Chondrocyte (in vitro differentiated cells): Measurements from ENCODE around the gene SPHK2. TPM values are rescaled to one million over a fixed set of nuclear protein-coding genes. Genes with fewer than 3 reads are reported as not detected.

ENCODE experiments used
- DNase-seq: peaks from one replicate; pipeline ENCODE4 v3.0.0; 2021; ENCODE audit warnings: mixed read lengths, low spot score
- H3K27ac Mint-ChIP-seq: one replicate; pipeline ENCODE4 v1.8.0; 2021; ENCODE audit warnings: mild to moderate bottlenecking, moderate library complexity, mixed read lengths; ENCODE audit not compliant: unreplicated experiment
- H3K27me3 Mint-ChIP-seq: 2 replicates; pipeline ENCODE4 v1.8.0; 2021; ENCODE audit warnings: low read depth, mixed read lengths
- H3K36me3 Mint-ChIP-seq: 2 replicates; pipeline ENCODE4 v1.8.0; 2021; ENCODE audit warnings: low read depth, mixed read lengths
- H3K4me1 Mint-ChIP-seq: 2 replicates; pipeline ENCODE4 v1.8.0; 2021; ENCODE audit warnings: low read depth, mild to moderate bottlenecking, mixed read lengths
- H3K4me3 Mint-ChIP-seq: one replicate; pipeline ENCODE4 v1.8.0; 2021; ENCODE audit warnings: mild to moderate bottlenecking, moderate library complexity, mixed read lengths; ENCODE audit not compliant: unreplicated experiment
- H3K9me3 Mint-ChIP-seq: 2 replicates; pipeline ENCODE4 v1.8.0; 2021; ENCODE audit warnings: low read depth, mixed read lengths
- total RNA-seq: library from RNA; stranded (reverse); gene quantifications from 3 replicates; pipeline ENCODE4 v1.2.1, GENCODE V29; 2021
- TF ChIP-seq, protein P1 (sequence below): fragments of 200-600 bp; sonication (generic); IDR thresholded peaks from 2 replicates; pipeline ENCODE4 v1.5.0; 2021; ENCODE audit warnings: antibody characterized with exemption, mild to moderate bottlenecking, moderate library complexity

The SPHK2 gene
- total RNA-seq, 1 donor from 2014 or later, result 18.6 TPM

DNA sequence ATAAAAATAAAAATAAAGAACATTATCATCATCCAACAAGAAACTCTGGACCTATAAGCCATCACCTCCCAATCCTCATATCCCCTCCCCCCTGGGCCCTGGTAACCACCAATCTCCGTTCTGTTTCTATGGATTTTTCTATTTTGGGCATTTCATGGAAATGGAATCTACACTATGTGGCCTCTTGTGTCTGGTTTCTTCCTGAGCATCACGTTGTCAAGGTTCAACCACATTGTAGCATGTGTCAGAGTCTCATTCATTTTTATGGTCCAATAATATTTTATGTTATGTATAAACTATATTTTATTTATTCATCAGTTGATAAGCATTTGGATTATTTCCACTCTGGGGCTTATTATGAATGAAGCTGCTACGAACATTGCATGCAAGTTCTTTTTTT, 40.4 kb upstream of the SPHK2 start:
- TF ChIP-seq, protein P1, sequence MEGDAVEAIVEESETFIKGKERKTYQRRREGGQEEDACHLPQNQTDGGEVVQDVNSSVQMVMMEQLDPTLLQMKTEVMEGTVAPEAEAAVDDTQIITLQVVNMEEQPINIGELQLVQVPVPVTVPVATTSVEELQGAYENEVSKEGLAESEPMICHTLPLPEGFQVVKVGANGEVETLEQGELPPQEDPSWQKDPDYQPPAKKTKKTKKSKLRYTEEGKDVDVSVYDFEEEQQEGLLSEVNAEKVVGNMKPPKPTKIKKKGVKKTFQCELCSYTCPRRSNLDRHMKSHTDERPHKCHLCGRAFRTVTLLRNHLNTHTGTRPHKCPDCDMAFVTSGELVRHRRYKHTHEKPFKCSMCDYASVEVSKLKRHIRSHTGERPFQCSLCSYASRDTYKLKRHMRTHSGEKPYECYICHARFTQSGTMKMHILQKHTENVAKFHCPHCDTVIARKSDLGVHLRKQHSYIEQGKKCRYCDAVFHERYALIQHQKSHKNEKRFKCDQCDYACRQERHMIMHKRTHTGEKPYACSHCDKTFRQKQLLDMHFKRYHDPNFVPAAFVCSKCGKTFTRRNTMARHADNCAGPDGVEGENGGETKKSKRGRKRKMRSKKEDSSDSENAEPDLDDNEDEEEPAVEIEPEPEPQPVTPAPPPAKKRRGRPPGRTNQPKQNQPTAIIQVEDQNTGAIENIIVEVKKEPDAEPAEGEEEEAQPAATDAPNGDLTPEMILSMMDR, result no peak
- Mint-ChIP-seq H3K27ac (peak overlapping the region; percentile 57), H3K9me3 (no peaks in the 10 kb centered on the region), H3K4me3 (no peak overlapping the region), H3K4me1 (peaks cover 12% of the 10 kb centered on the region), H3K36me3 (no peaks in the 10 kb centered on the region), H3K27me3 (no peaks in the 10 kb centered on the region)
- no peak for DNase-seq

DNA sequence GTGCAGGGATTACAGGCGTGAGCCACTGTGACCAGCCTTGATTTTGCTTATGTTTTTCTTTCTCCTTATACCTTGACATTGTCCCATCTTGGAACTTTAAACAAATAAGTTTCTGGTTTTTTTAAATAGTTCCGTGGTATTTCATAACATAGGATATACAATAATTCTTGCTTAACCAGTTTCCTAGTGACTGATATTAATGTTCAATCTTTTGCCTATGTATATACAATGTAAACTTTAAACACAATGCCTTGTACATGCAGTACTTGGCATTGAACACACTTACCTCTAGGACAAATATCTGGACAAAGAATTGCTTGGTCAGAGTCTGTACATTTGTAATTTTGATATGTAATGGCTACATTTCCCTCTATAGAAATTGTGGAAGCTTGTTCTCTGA, 37.1 kb upstream of the SPHK2 start:
- Mint-ChIP-seq H3K27ac (no peak overlapping the region), H3K36me3 (no peaks in the 10 kb centered on the region), H3K4me1 (peaks cover 8% of the 10 kb centered on the region), H3K9me3 (no peaks in the 10 kb centered on the region), H3K4me3 (no peak overlapping the region), H3K27me3 (peaks cover 2% of the 10 kb centered on the region)
- no peak for DNase-seq
- TF ChIP-seq, protein P1, result no peak

DNA sequence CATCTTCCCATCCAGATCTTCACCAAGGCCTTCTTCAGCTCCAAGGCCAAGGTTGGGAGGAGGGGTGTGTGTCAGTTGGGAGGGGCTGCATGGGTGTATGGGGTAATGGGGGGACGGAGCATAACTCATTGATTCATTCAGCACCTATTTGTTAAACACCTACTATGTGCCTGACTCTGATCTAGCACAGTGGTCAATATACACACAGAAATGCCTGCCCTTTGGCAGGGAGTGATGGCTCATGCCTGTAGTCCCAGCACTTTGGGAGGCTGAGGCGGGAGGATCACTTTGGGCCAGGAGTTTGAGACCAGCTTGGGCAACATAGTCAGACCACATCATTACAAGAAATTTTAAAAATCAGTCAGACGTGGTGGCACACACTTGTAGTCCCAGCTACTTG, 31.9 kb upstream of the SPHK2 start:
- no peak for DNase-seq
- H3K27me3 Mint-ChIP-seq, result peaks cover 2% of the 10 kb centered on the region
- no peak overlapping the region for H3K27ac Mint-ChIP-seq
- no peaks in the 10 kb centered on the region for H3K36me3 Mint-ChIP-seq
- H3K4me3 Mint-ChIP-seq, result no peak overlapping the region
- no peaks in the 10 kb centered on the region for H3K9me3 Mint-ChIP-seq
- TF ChIP-seq, protein P1, result no peak
- H3K4me1 Mint-ChIP-seq, result peaks cover 13% of the 10 kb centered on the region

DNA sequence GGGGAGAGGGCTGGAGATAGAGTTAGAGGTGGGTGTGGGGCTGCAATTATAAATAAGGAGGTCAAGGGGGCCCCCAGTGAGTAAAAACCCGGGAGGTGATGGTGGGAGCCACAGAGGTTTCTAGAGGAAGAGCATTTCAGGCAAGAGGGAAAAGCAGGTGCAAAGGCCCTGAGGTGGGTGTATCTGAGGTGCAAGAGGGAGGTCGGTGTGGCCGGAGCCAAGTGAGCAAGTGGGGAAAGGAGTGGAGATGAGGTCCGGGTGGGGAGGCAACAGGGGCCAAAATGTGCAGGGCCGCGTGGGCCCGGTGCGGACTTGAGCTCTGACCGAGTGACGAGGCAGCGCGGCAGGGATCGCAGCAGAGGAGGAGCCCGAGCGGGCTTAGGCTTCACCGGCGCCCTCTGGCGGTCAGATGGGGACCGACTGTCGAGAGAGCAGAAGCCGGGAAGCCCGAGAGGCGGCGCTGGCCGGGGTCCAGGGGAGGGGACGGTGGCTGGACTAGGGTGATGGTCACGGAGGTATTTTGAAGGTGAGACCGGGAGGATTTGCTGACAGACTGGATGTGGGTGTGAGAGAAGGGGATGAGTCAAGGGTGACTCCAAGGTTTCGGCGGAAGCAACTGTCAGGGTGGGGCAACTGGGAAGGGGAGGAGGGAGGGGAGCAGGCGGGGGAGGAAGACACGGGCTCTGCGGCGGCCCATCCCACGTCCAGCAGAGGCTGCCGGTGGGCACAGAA, 30.5 kb upstream of the SPHK2 start:
- Mint-ChIP-seq H3K36me3 (no peaks in the 10 kb centered on the region), H3K27ac (peak overlapping the region; percentile 27), H3K4me3 (peak overlapping the region; percentile 83), H3K9me3 (no peaks in the 10 kb centered on the region), H3K27me3 (peaks cover 2% of the 10 kb centered on the region), H3K4me1 (peaks cover 12% of the 10 kb centered on the region)
- TF ChIP-seq, protein P1, result peak; percentile 97
- peak; percentile 97 for DNase-seq

- H3K27ac Mint-ChIP-seq, result no peak overlapping the region
- H3K9me3 Mint-ChIP-seq, result no peaks in the 10 kb centered on the region
- no peak overlapping the region for H3K4me3 Mint-ChIP-seq
- H3K36me3 Mint-ChIP-seq, result no peaks in the 10 kb centered on the region
- H3K4me1 Mint-ChIP-seq, result peaks cover 8% of the 10 kb centered on the region
- TF ChIP-seq, protein P1, result peak; percentile 19
- no peak for DNase-seq
- H3K27me3 Mint-ChIP-seq, result no peaks in the 10 kb centered on the region
Measured at GRCh38 chr19:48591021-48591420, 28.3 kb upstream of the SPHK2 start.
